H1 (cell line): ENCODE measurements around the gene RSPO1. TPM values are rescaled to one million over a fixed set of nuclear protein-coding genes. Genes with fewer than 3 reads are reported as not detected.

ENCODE experiments used
- CTCF ChIA-PET: fragments of 300-600 bp; sonication (Branson Sonifier 250); formaldehyde crosslinking; loops from one replicate; lab custom pipeline; 2021; ENCODE audit not compliant: partially characterized antibody; lab: Charles Lee
- POLR2A ChIA-PET: fragments of 300-600 bp; sonication (Branson Sonifier 250); formaldehyde crosslinking; loops from one replicate; lab custom pipeline; 2021; ENCODE audit warnings: inconsistent platforms; ENCODE audit not compliant: partially characterized antibody; lab: Charles Lee
- DNase-seq, 2 experiments: peaks; one replicate each; pipeline versions ENCODE4 v3.0.0 to v3.0.0-alpha.2; 2010 to 2022; ENCODE audit warnings: low spot score in 2 of 2, low read depth in 1 of 2, mixed read lengths in 1 of 2
- FAIRE-seq: peaks from 2 replicates; lab custom pipeline; 2011; peaks lifted over from hg19 to GRCh38; lab: Jason Lieb, UNC
- H2AFZ ChIP-seq: 2 replicates; pipeline ENCODE4 v1.8.1; 2012; ENCODE audit warnings: low read length, inconsistent platforms
- H2AK5ac ChIP-seq: 2 replicates; pipeline ENCODE4 v1.6.1; 2013; ENCODE audit warnings: low read depth, low read length
- H2BK120ac ChIP-seq: replicated peaks from 2 replicates; pipeline ENCODE3; 2013; ENCODE audit warnings: low read depth, low read length, inconsistent platforms
- H2BK12ac ChIP-seq: 2 replicates; pipeline ENCODE4 v1.6.1; 2013; ENCODE audit warnings: low read depth, low read length
- H2BK15ac ChIP-seq: 2 replicates; pipeline ENCODE4 v1.6.1; 2013; ENCODE audit warnings: low read length
- H2BK20ac ChIP-seq: 2 replicates; pipeline ENCODE4 v1.6.1; 2013; ENCODE audit warnings: low read length
- H2BK5ac ChIP-seq: 2 replicates; pipeline ENCODE4 v1.6.1; 2013; ENCODE audit warnings: low read depth, low read length
- H3K14ac ChIP-seq: 2 replicates; pipeline ENCODE4 v1.6.1; 2013; ENCODE audit warnings: inconsistent platforms; ENCODE audit not compliant: insufficient read length
- H3K18ac ChIP-seq: 2 replicates; pipeline ENCODE4 v1.6.1; 2013; ENCODE audit warnings: low read length; ENCODE audit errors: extremely low read depth
- H3K23ac ChIP-seq: 2 replicates; pipeline ENCODE4 v1.6.1; 2013; ENCODE audit warnings: inconsistent platforms; ENCODE audit not compliant: insufficient read length
- H3K23me2 ChIP-seq: 2 replicates; pipeline ENCODE4 v1.6.1; 2013; ENCODE audit warnings: low read depth, low read length
- H3K27ac ChIP-seq: 2 replicates; pipeline ENCODE4 v1.6.1; 2011; ENCODE audit warnings: low read depth, low read length, inconsistent platforms
- H3K27me3 ChIP-seq, 4 experiments: replicated peaks in 1 of 4; 1 replicate in 1 of 4; 2 replicates in 3 of 4; pipeline versions ENCODE4 v1.6.1 to v1.8.1; 2011 to 2013; ENCODE audit warnings: low read length in 3 of 4, mild to moderate bottlenecking in 3 of 4, inconsistent platforms in 2 of 4, mixed read lengths in 2 of 4, moderate library complexity in 1 of 4; ENCODE audit not compliant: control insufficient read depth in 3 of 4, insufficient read depth in 3 of 4; ENCODE audit errors: extremely low read depth in 1 of 4
- H3K36me3 ChIP-seq, 4 experiments: 2 replicates each; pipeline versions ENCODE4 v1.6.1 to v1.8.1; 2011 to 2013; ENCODE audit warnings: mild to moderate bottlenecking in 4 of 4, low read length in 3 of 4, moderate library complexity in 2 of 4, control low read depth in 1 of 4, inconsistent platforms in 1 of 4; ENCODE audit not compliant: insufficient read depth in 4 of 4, control insufficient read depth in 2 of 4
- H3K4ac ChIP-seq: replicated peaks from 2 replicates; pipeline ENCODE3; 2013; ENCODE audit warnings: low read length, low read depth, mixed read lengths, inconsistent platforms; ENCODE audit not compliant: insufficient read length
- H3K4me1 ChIP-seq, 4 experiments: replicated peaks in 1 of 4; 1 replicate in 1 of 4; 2 replicates in 3 of 4; pipeline versions ENCODE4 v1.6.1 to v1.8.1; 2011 to 2013; ENCODE audit warnings: low read length in 3 of 4, inconsistent platforms in 2 of 4, mixed read lengths in 1 of 4; ENCODE audit not compliant: insufficient read depth in 4 of 4, control insufficient read depth in 3 of 4
- H3K4me2 ChIP-seq, 2 experiments: 2 replicates each; pipeline versions ENCODE4 v1.6.1 to v1.8.1; 2011 to 2013; ENCODE audit warnings: low read depth in 2 of 2, low read length in 2 of 2, control low read depth in 1 of 2, inconsistent platforms in 1 of 2, mild to moderate bottlenecking in 1 of 2; ENCODE audit not compliant: insufficient read depth in 1 of 2
- H3K4me3 ChIP-seq, 4 experiments: fragments of 200-600, 300-600 bp in 1 of 4; sonication (generic), shearing (Covaris generic), sonication (Bioruptor Twin) in 1 of 4; 2 replicates each; pipeline versions ENCODE4 v1.5.1 to v1.8.1; 2011 to 2016; ENCODE audit warnings: low read length in 4 of 4, low read depth in 3 of 4, control low read depth in 2 of 4, inconsistent platforms in 2 of 4, mild to moderate bottlenecking in 2 of 4, mixed read lengths in 1 of 4, moderate library complexity in 1 of 4; ENCODE audit not compliant: insufficient read depth in 2 of 4; ENCODE audit errors: extremely low read depth in 1 of 4
- H3K56ac ChIP-seq: replicated peaks from 2 replicates; pipeline ENCODE3; 2013; ENCODE audit warnings: low read depth, mild to moderate bottlenecking, mixed read lengths, low read length, inconsistent platforms; ENCODE audit not compliant: insufficient read length
- H3K79me1 ChIP-seq: 2 replicates; pipeline ENCODE4 v1.6.1; 2013; ENCODE audit warnings: low read depth, low read length, control low read depth
- H3K79me2 ChIP-seq, 2 experiments: 2 replicates each; pipeline versions ENCODE4 v1.6.1 to v1.8.1; 2012 to 2013; ENCODE audit warnings: low read length in 2 of 2, mild to moderate bottlenecking in 2 of 2, inconsistent platforms in 1 of 2; ENCODE audit not compliant: insufficient read depth in 2 of 2, control insufficient read depth in 1 of 2
- H3K9ac ChIP-seq, 4 experiments: replicated peaks in 1 of 4; 1 replicate in 1 of 4; 2 replicates in 3 of 4; pipeline versions ENCODE4 v1.6.1 to v1.8.1; 2011 to 2013; ENCODE audit warnings: low read depth in 3 of 4, low read length in 3 of 4, control low read depth in 2 of 4, mild to moderate bottlenecking in 2 of 4, moderate library complexity in 2 of 4, inconsistent platforms in 1 of 4; ENCODE audit errors: extremely low read depth in 1 of 4
- H3K9me3 ChIP-seq, 2 experiments: 2 replicates each; pipeline versions ENCODE4 v1.6.1 to v1.8.1; 2012 to 2013; ENCODE audit warnings: mild to moderate bottlenecking in 2 of 2, moderate library complexity in 2 of 2, control low read depth in 1 of 2, inconsistent platforms in 1 of 2, low read depth in 1 of 2, low read length in 1 of 2, mixed read lengths in 1 of 2; ENCODE audit not compliant: insufficient read depth in 2 of 2
- H4K20me1 ChIP-seq, 2 experiments: replicated peaks in 1 of 2; 2 replicates each; pipeline versions ENCODE3 to v1.8.1; 2011 to 2013; ENCODE audit warnings: inconsistent platforms in 2 of 2, low read length in 2 of 2, mild to moderate bottlenecking in 1 of 2; ENCODE audit not compliant: insufficient read depth in 2 of 2, control insufficient read depth in 1 of 2
- H4K5ac ChIP-seq: 2 replicates; pipeline ENCODE4 v1.6.1; 2013; ENCODE audit warnings: low read length, low read depth, mixed read lengths, inconsistent platforms; ENCODE audit not compliant: insufficient read length
- H4K8ac ChIP-seq: 2 replicates; pipeline ENCODE4 v1.8.0; 2013; ENCODE audit warnings: mild to moderate bottlenecking, moderate library complexity, low read length, inconsistent platforms; ENCODE audit not compliant: insufficient read depth; ENCODE audit errors: extremely low read depth
- H4K91ac ChIP-seq: replicated peaks from 2 replicates; pipeline ENCODE3; 2013; ENCODE audit warnings: low read length, mixed read lengths, inconsistent platforms; ENCODE audit not compliant: insufficient read length
- ASH2L ChIP-seq: fragments of 200-600, 300-600 bp; sonication (generic); IDR thresholded peaks from one replicate; pipeline ENCODE4 v1.7.1; 2017; ENCODE audit warnings: low read length
- ATF3 ChIP-seq: IDR thresholded peaks from 2 replicates; pipeline ENCODE4 v1.6.1; 2011; ENCODE audit warnings: low read depth, mild to moderate bottlenecking, low read length; ENCODE audit not compliant: insufficient read depth
- BRCA1 ChIP-seq: IDR thresholded peaks from 2 replicates; pipeline ENCODE4 v1.6.1; 2012; ENCODE audit warnings: low read depth, low read length, improper control_type of control experiment
- CBX8 ChIP-seq: fragments of 300-800, 300-1000 bp; sonication (generic); IDR thresholded peaks from 2 replicates; pipeline ENCODE4 v1.7.1; 2016; ENCODE audit warnings: low read depth, low read length, borderline replicate concordance
- GTF2F1 ChIP-seq: IDR thresholded peaks from 2 replicates; pipeline ENCODE4 v1.6.1; 2012; ENCODE audit warnings: low read depth, low read length, improper control_type of control experiment, borderline replicate concordance
- KDM1A ChIP-seq: fragments of 200-600, 300-600 bp; sonication (generic); IDR thresholded peaks from 2 replicates; pipeline ENCODE4 v1.7.1; 2016; ENCODE audit warnings: mild to moderate bottlenecking, low read length, borderline replicate concordance
- NRF1 ChIP-seq: IDR thresholded peaks from 2 replicates; pipeline ENCODE4 v1.6.1; 2011; ENCODE audit warnings: mild to moderate bottlenecking, low read depth, low read length, improper control_type of control experiment
- RAD21 ChIP-seq, 2 experiments: IDR thresholded peaks in 1 of 2; conservative IDR thresholded peaks in 1 of 2; 2 replicates each; pipeline ENCODE4 v1.6.1; 2011; ENCODE audit warnings: low read depth in 2 of 2, low read length in 2 of 2, improper control_type of control experiment in 1 of 2, inconsistent platforms in 1 of 2, mild to moderate bottlenecking in 1 of 2, moderate library complexity in 1 of 2
- USF2 ChIP-seq: IDR thresholded peaks from 2 replicates; pipeline ENCODE4 v1.6.1; 2011; ENCODE audit warnings: low read length, improper control_type of control experiment
- WGBS, 2 experiments: shearing (Covaris generic) in 1 of 2; methylation state at CpG; one replicate each; pipeline versions ENCODE4 v1.1.6 to v1.1.7; 2013 to 2015; ENCODE audit warnings: low lambda C conversion rate in 2 of 2, mixed read lengths in 2 of 2, inconsistent platforms in 1 of 2, low coverage in 1 of 2, missing lambda C conversion rate in 1 of 2; ENCODE audit not compliant: insufficient replicate concordance in 2 of 2, insufficient coverage in 1 of 2, insufficient read length in 1 of 2; ENCODE audit errors: extremely low coverage in 1 of 2, missing lambda C conversion rate in 1 of 2; 5-methylcytosine and 5-hydroxymethylcytosine counted together
- polyA plus RNA-seq, 7 experiments: library from polyadenylated mRNA; depleted of rRNA in 3 of 7; stranded (reverse) in 5 of 7; unstranded in 2 of 7; fragments of >200 nt in 5 of 7; fragments of 200-250 nt in 2 of 7; gene quantifications; 1 replicate in 5 of 7; 2 replicates in 1 of 7; 4 replicates in 1 of 7; pipeline versions ENCODE4 v1.2.1 to v1.2.3, GENCODE V29; 2011 to 2013; ENCODE audit warnings: missing spikeins in 2 of 7, mixed read lengths in 2 of 7
- total RNA-seq: library from RNA; stranded (reverse); fragmentation: NEBNext Ultra II Directional; extraction: Animal tissue kit (Norgen Biotek cat#: 25700); gene quantifications from 2 replicates; pipeline ENCODE4 v1.2.1, GENCODE V29; 2021

The RSPO1 gene
- total and polyA plus RNA-seq, 2 of the 8 experiments (the other 6 are each of a cell fraction or from before 2014, with no cell fraction given), result 0.39 TPM; not detected in 1

GRCh38 chr1:37605806-37606474, 28.8 kb downstream of the RSPO1 start:
- no peaks in the 10 kb centered on the region for H3K79me1 ChIP-seq
- H2BK12ac ChIP-seq, result no peak overlapping the region
- 83% methylated on average over 9 of the region's 9 CpGs; no CpG with 5 or more reads in 1 of the 2 experiments for WGBS, 2 experiments
- no peak overlapping the region for H3K4me3 ChIP-seq
- peaks cover 0 to 13% (median 9%) of the 10 kb centered on the region in 4 experiments; a peak in 4 of 7 replicates for H3K27me3 ChIP-seq
- ChIA-PET CTCF (interaction anchor here (1.0 to 13.4 kb wide), 8 partner anchors 14 to 86 kb away, joined by 3 to 400 read pairs (median 4); partner anchors contain the start of gene RSPO1), POLR2A (interaction anchor here (1.4 kb wide), 1 partner anchor 77 kb away, joined by 3 read pairs; no protein-coding TSS in a partner anchor)
- H3K4me2 ChIP-seq, result no peak overlapping the region
- no peak overlapping the region for H4K91ac ChIP-seq
- H3K4ac ChIP-seq, result no peak overlapping the region
- no peak overlapping the region for H3K14ac ChIP-seq
- no peak overlapping the region for H3K56ac ChIP-seq
- H3K9me3 ChIP-seq, result no peaks in the 10 kb centered on the region
- DNase-seq, result no peak
- H3K36me3 ChIP-seq, result no peaks in the 10 kb centered on the region
- no peak for TF ChIP-seq ATF3
- TF ChIP-seq NRF1, result no peak
- no peak for TF ChIP-seq CBX8
- no peak for TF ChIP-seq BRCA1
- no peak for TF ChIP-seq RAD21 (IDR thresholded peaks at IDR 0.05 in 1 of 2, conservative IDR thresholded peaks at IDR 0.05 in 1 of 2; ENCODE audit: low read depth in 2 of 2, low read length in 2 of 2)
- no peak for TF ChIP-seq ASH2L
- TF ChIP-seq GTF2F1, result no peak
- TF ChIP-seq USF2, result no peak
- no peak for TF ChIP-seq KDM1A
- no peaks in the 10 kb centered on the region for H3K79me2 ChIP-seq
- no peaks in the 10 kb centered on the region for H3K4me1 ChIP-seq
- no peak overlapping the region for H4K5ac ChIP-seq
- H2BK120ac ChIP-seq, result no peak overlapping the region
- no peak overlapping the region for H2BK5ac ChIP-seq
- no peak for FAIRE-seq
- no peak overlapping the region for H3K18ac ChIP-seq
- no peak overlapping the region for H2AFZ ChIP-seq
- no peak overlapping the region for H2AK5ac ChIP-seq
- no peak overlapping the region for H2BK15ac ChIP-seq
- H4K8ac ChIP-seq, result no peak overlapping the region
- no peaks in the 10 kb centered on the region for H4K20me1 ChIP-seq
- H3K27ac ChIP-seq, result no peak overlapping the region
- H3K9ac ChIP-seq, result no peak overlapping the region
- H3K23me2 ChIP-seq, result no peaks in the 10 kb centered on the region; the same call in 1 of the 2 replicates
- no peak overlapping the region for H3K23ac ChIP-seq
- no peak overlapping the region for H2BK20ac ChIP-seq
